Measurements from ENCODE around the gene INPP5A.

INPP5A gene

GRCh38 chr10:132752378-132752777, 214.8 kb downstream of the INPP5A start:
- H3K4me3 ChIP-seq (ENCODE audit: low read depth, low read length): no peak overlapping the region
- no peaks in the 10 kb centered on the region for H3K27me3 ChIP-seq (ENCODE audit: control insufficient read depth, insufficient read depth, low read length)
- H3K4me1 ChIP-seq (ENCODE audit: control insufficient read depth, insufficient read depth, low read length): peaks cover under 1% of the 10 kb centered on the region; the same call in 1 of the 2 replicates
- peaks cover 14% of the 10 kb centered on the region; the same call in 1 of the 2 replicates for H3K36me3 ChIP-seq (ENCODE audit: control insufficient read depth, insufficient read depth, low read length)
- no peak overlapping the region for H3K27ac ChIP-seq (ENCODE audit: low read depth, low read length)
- H3K9ac ChIP-seq (ENCODE audit: low read length): no peak overlapping the region
- peaks cover 11% of the 10 kb centered on the region; the same call in 1 of the 2 replicates for H3K9me3 ChIP-seq (ENCODE audit: control insufficient read depth, insufficient read depth, low read depth, low read length)

DNA sequence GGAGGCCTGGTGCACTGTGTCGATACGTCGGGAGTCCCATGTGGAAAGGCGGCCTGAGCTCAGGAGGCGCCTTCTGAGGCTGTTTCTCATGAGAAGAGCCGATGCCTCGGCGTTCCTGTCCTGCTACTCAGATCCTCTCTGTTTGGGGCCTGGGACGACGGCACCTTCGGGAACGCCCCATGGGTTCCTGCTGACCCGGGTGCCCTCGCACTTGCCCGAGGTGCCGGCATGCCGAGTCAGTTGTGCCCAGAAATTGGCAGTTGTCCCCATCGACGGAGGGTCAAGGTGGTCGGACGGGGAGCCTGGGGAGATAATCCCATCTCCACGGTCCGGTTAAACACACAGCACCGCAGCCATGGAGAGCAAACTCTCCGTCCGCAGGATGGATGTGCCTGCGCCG, 215.4 kb downstream of the INPP5A start:
- peaks cover 11% of the 10 kb centered on the region; the same call in 1 of the 2 replicates for H3K9me3 ChIP-seq (ENCODE audit: control insufficient read depth, insufficient read depth, low read depth, low read length)
- H3K4me1 ChIP-seq (ENCODE audit: control insufficient read depth, insufficient read depth, low read length): no peaks in the 10 kb centered on the region
- no peak overlapping the region for H3K27ac ChIP-seq (ENCODE audit: low read depth, low read length)
- H3K4me3 ChIP-seq (ENCODE audit: low read depth, low read length): no peak overlapping the region
- peaks cover 14% of the 10 kb centered on the region; the same call in 1 of the 2 replicates for H3K36me3 ChIP-seq (ENCODE audit: control insufficient read depth, insufficient read depth, low read length)
- no peak overlapping the region for H3K9ac ChIP-seq (ENCODE audit: low read length)
- no peaks in the 10 kb centered on the region for H3K27me3 ChIP-seq (ENCODE audit: control insufficient read depth, insufficient read depth, low read length)

DNA sequence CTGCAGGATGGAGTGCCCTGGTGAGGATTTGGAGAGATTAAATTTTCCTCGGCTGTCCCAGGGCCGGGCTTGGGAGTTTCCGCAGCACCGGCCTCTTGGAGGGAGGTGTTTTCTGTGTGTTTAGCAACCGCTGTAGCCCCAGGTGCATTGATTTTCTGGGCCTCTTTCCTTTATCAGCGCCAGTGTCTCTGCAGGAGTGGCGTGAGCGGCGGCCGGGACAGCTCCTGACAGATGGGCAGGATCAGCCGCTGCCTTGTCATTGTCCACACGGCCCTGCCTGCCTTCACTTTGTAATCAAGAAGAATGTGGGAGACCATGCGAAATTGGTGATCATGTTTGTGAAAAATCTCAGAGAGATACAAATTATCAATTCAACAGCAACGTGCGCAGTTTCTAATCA, 216.0 kb downstream of the INPP5A start:
- Histone ChIP-seq H3K4me1 (ENCODE audit: control insufficient read depth, insufficient read depth, low read length) (no peaks in the 10 kb centered on the region), H3K4me3 (ENCODE audit: low read depth, low read length) (no peak overlapping the region), H3K36me3 (ENCODE audit: control insufficient read depth, insufficient read depth, low read length) (peaks cover 14% of the 10 kb centered on the region; the same call in 1 of the 2 replicates), H3K9ac (ENCODE audit: low read length) (no peak overlapping the region), H3K9me3 (ENCODE audit: control insufficient read depth, insufficient read depth, low read depth, low read length) (peaks cover 11% of the 10 kb centered on the region; the same call in 1 of the 2 replicates), H3K27me3 (ENCODE audit: control insufficient read depth, insufficient read depth, low read length) (no peaks in the 10 kb centered on the region), H3K27ac (ENCODE audit: low read depth, low read length) (no peak overlapping the region)

GRCh38 chr10:132754071-132754470, 216.5 kb downstream of the INPP5A start:
- H3K27me3 ChIP-seq (ENCODE audit: control insufficient read depth, insufficient read depth, low read length): no peaks in the 10 kb centered on the region
- H3K27ac ChIP-seq (ENCODE audit: low read depth, low read length): no peak overlapping the region
- H3K4me3 ChIP-seq (ENCODE audit: low read depth, low read length): no peak overlapping the region
- H3K36me3 ChIP-seq (ENCODE audit: control insufficient read depth, insufficient read depth, low read length): peaks cover 14% of the 10 kb centered on the region; the same call in 1 of the 2 replicates
- no peak overlapping the region for H3K9ac ChIP-seq (ENCODE audit: low read length)
- H3K9me3 ChIP-seq (ENCODE audit: control insufficient read depth, insufficient read depth, low read depth, low read length): peaks cover 11% of the 10 kb centered on the region; the same call in 1 of the 2 replicates
- H3K4me1 ChIP-seq (ENCODE audit: control insufficient read depth, insufficient read depth, low read length): no peaks in the 10 kb centered on the region

GRCh38 chr10:132755166-132755711, 217.7 kb downstream of the INPP5A start:
- H3K4me1 ChIP-seq (ENCODE audit: control insufficient read depth, insufficient read depth, low read length): no peaks in the 10 kb centered on the region
- H3K36me3 ChIP-seq (ENCODE audit: control insufficient read depth, insufficient read depth, low read length): peaks cover 8% of the 10 kb centered on the region; the same call in 1 of the 2 replicates
- no peaks in the 10 kb centered on the region for H3K27me3 ChIP-seq (ENCODE audit: control insufficient read depth, insufficient read depth, low read length)
- H3K9ac ChIP-seq (ENCODE audit: low read length): no peak overlapping the region
- no peak overlapping the region for H3K4me3 ChIP-seq (ENCODE audit: low read depth, low read length)
- peaks cover 11% of the 10 kb centered on the region; the same call in 1 of the 2 replicates for H3K9me3 ChIP-seq (ENCODE audit: control insufficient read depth, insufficient read depth, low read depth, low read length)
- H3K27ac ChIP-seq (ENCODE audit: low read depth, low read length): no peak overlapping the region

- H3K9me3 ChIP-seq (ENCODE audit: control insufficient read depth, insufficient read depth, low read depth, low read length): peaks cover 11% of the 10 kb centered on the region; the same call in 1 of the 2 replicates
- peaks cover 8% of the 10 kb centered on the region; the same call in 1 of the 2 replicates for H3K36me3 ChIP-seq (ENCODE audit: control insufficient read depth, insufficient read depth, low read length)
Observed at GRCh38 chr10:132756591-132756990, 219.0 kb downstream of the INPP5A start.

GRCh38 chr10:132757171-132757570, 219.6 kb downstream of the INPP5A start:
- H3K9me3 ChIP-seq (ENCODE audit: control insufficient read depth, insufficient read depth, low read depth, low read length): peaks cover 14% of the 10 kb centered on the region; the same call in 1 of the 2 replicates
- no peak overlapping the region for H3K9ac ChIP-seq (ENCODE audit: low read length)
- H3K4me1 ChIP-seq (ENCODE audit: control insufficient read depth, insufficient read depth, low read length): no peaks in the 10 kb centered on the region
- no peaks in the 10 kb centered on the region for H3K27me3 ChIP-seq (ENCODE audit: control insufficient read depth, insufficient read depth, low read length)
- H3K36me3 ChIP-seq (ENCODE audit: control insufficient read depth, insufficient read depth, low read length): peaks cover 8% of the 10 kb centered on the region; the same call in 1 of the 2 replicates
- H3K4me3 ChIP-seq (ENCODE audit: low read depth, low read length): no peak overlapping the region
- H3K27ac ChIP-seq (ENCODE audit: low read depth, low read length): no peak overlapping the region

More at GRCh38 chr10:132756591-132756990, 219.0 kb downstream of the INPP5A start:
- Histone ChIP-seq H3K9ac (ENCODE audit: low read length) (no peak overlapping the region), H3K27ac (ENCODE audit: low read depth, low read length) (no peak overlapping the region), H3K27me3 (ENCODE audit: control insufficient read depth, insufficient read depth, low read length) (no peaks in the 10 kb centered on the region), H3K4me1 (ENCODE audit: control insufficient read depth, insufficient read depth, low read length) (no peaks in the 10 kb centered on the region), H3K4me3 (ENCODE audit: low read depth, low read length) (no peak overlapping the region)

- no peak overlapping the region for H3K4me3 ChIP-seq (ENCODE audit: low read depth, low read length)
- no peaks in the 10 kb centered on the region for H3K27me3 ChIP-seq (ENCODE audit: control insufficient read depth, insufficient read depth, low read length)
- peaks cover 8% of the 10 kb centered on the region; the same call in 1 of the 2 replicates for H3K36me3 ChIP-seq (ENCODE audit: control insufficient read depth, insufficient read depth, low read length)
- H3K27ac ChIP-seq (ENCODE audit: low read depth, low read length): no peak overlapping the region
- peaks cover 18% of the 10 kb centered on the region; the same call in 1 of the 2 replicates for H3K9me3 ChIP-seq (ENCODE audit: control insufficient read depth, insufficient read depth, low read depth, low read length)
- H3K9ac ChIP-seq (ENCODE audit: low read length): no peak overlapping the region
- no peaks in the 10 kb centered on the region for H3K4me1 ChIP-seq (ENCODE audit: control insufficient read depth, insufficient read depth, low read length)
Observed at GRCh38 chr10:132758865-132759264, 221.3 kb downstream of the INPP5A start.

GRCh38 chr10:132761395-132762060, 223.9 kb downstream of the INPP5A start:
- no peak overlapping the region for H3K9ac ChIP-seq (ENCODE audit: low read length)
- H3K9me3 ChIP-seq (ENCODE audit: control insufficient read depth, insufficient read depth, low read depth, low read length): peaks cover 7% of the 10 kb centered on the region; the same call in 1 of the 2 replicates
- H3K27ac ChIP-seq (ENCODE audit: low read depth, low read length): no peak overlapping the region
- H3K4me1 ChIP-seq (ENCODE audit: control insufficient read depth, insufficient read depth, low read length): no peaks in the 10 kb centered on the region
- 0 out of 2 replicates have a peak, but pooled peaks cover under 1% of the 10 kb centered on the region for H3K36me3 ChIP-seq (ENCODE audit: control insufficient read depth, insufficient read depth, low read length)
- H3K4me3 ChIP-seq (ENCODE audit: low read depth, low read length): no peak overlapping the region
- H3K27me3 ChIP-seq (ENCODE audit: control insufficient read depth, insufficient read depth, low read length): no peaks in the 10 kb centered on the region

DNA sequence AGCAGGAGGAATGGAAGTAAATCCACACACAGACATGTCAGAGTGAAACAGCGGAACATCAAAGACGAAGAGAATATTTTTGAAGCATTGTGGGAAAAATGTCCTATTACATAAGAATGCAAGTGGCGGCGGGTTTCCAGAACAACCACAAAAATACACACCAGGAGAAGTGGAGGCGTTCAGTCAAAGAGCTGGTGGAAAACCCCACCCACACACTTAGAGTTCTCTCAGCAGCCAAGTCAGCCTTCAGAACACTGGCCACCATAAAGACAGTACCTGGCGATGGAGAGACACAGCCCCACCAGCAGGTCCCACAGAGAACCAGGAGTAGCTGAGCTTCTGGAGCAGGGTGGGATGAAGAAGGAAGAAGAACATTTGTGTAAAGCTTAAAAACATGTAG, 224.7 kb downstream of the INPP5A start:
- Histone ChIP-seq H3K27me3 (ENCODE audit: control insufficient read depth, insufficient read depth, low read length) (no peaks in the 10 kb centered on the region), H3K9me3 (ENCODE audit: control insufficient read depth, insufficient read depth, low read depth, low read length) (peaks cover 7% of the 10 kb centered on the region; the same call in 1 of the 2 replicates), H3K4me3 (ENCODE audit: low read depth, low read length) (no peak overlapping the region), H3K9ac (ENCODE audit: low read length) (no peak overlapping the region), H3K27ac (ENCODE audit: low read depth, low read length) (no peak overlapping the region), H3K4me1 (ENCODE audit: control insufficient read depth, insufficient read depth, low read length) (no peaks in the 10 kb centered on the region), H3K36me3 (ENCODE audit: control insufficient read depth, insufficient read depth, low read length) (no peaks in the 10 kb centered on the region)

DNA sequence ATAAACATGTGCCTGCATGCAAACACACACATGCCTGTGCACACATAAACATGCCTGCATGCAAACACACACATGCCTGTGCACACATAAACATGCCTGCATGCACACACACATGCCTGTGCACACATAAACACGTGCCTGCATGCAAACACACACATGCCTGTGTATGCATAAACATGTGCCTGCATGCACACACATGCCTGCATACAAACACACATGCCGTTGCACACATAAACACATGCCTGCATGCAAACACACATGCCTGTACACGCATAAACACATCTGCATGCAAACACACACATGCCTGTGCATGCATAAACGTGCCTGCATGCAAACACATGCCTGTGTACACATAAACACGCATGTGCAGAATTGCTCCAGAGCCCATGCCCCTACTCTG, 226.0 kb downstream of the INPP5A start:
- Histone ChIP-seq H3K9me3 (ENCODE audit: control insufficient read depth, insufficient read depth, low read depth, low read length) (peaks cover 7% of the 10 kb centered on the region; the same call in 1 of the 2 replicates), H3K9ac (ENCODE audit: low read length) (no peak overlapping the region)

More for the DNA sequence above, 226.0 kb downstream of the INPP5A start:
- Histone ChIP-seq H3K36me3 (ENCODE audit: control insufficient read depth, insufficient read depth, low read length) (no peaks in the 10 kb centered on the region), H3K4me3 (ENCODE audit: low read depth, low read length) (no peak overlapping the region), H3K4me1 (ENCODE audit: control insufficient read depth, insufficient read depth, low read length) (no peaks in the 10 kb centered on the region), H3K27ac (ENCODE audit: low read depth, low read length) (no peak overlapping the region), H3K27me3 (ENCODE audit: control insufficient read depth, insufficient read depth, low read length) (no peaks in the 10 kb centered on the region)

Measured in HUES6 (cell line).